ENCODE measurements around the gene APOM.

The APOM gene

DNA sequence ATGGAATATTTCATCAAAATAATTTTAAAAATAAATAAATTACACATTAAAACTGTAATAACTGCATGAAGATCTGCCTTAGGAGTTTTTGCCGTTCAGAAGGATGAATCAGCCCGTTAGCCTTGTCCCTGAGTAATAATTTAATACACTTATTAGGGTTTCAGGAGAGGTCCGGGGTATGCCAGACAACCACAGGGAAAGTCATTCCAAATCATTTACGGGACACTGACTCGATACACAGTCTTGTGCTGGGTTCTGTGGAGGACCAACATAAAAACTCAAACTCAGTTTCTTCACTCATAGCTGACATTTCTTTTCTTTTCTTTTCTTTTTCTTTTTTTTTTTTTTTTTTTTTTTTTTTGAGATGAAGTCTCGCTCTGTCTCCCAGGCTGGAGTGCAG lies 50.2 kb downstream of the APOM start:
- no peak for DNase-seq (ENCODE audit: low spot score)

DNA sequence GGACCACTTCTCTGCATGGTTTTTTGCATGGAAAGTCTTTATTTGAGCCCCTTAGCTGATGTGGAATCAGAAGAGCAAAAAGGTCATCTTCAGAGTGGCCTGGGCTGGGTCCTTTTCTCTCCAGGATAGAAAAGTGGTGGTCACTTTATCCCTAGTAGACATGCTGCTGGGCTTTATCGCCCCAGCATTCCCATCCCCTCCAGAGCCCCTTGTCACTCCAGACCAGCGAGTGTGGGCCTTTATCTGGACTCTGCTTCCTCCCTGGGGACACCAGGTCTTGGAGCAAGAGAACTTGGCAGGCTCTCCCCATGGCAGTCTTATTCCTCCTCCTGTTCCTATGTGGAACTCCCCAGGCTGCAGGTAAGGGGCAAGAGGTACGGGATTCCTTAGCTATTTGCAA lies 50.9 kb downstream of the APOM start, which contains the start of gene LY6G6F:
LY6G6F (plus strand) TSS at position 268 of the 400 bp plus-strand sequence; CDS start at position 309, 41 bp downstream.
- no peak for DNase-seq (ENCODE audit: low spot score)

DNA sequence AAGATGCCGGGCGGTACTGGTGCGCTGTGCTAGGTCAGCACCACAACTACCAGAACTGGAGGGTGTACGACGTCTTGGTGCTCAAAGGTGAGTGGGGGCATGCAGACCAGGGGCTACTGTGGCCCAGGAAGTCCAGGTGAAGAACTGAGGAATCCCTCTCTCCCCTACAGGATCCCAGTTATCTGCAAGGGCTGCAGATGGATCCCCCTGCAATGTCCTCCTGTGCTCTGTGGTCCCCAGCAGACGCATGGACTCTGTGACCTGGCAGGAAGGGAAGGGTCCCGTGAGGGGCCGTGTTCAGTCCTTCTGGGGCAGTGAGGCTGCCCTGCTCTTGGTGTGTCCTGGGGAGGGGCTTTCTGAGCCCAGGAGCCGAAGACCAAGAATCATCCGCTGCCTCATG lies 52.0 kb downstream of the APOM start:
- no peak for DNase-seq (ENCODE audit: low spot score)

Data from germinal center (tissue), 1 donor.